ENCODE data around the gene HSD17B1. TPM values are rescaled to one million over a fixed set of nuclear protein-coding genes. Genes with fewer than 3 reads are reported as not detected.

HSD17B1 gene
- total RNA-seq, 2 donors from 2014 or later = 0.14 to 2.8 TPM

DNA sequence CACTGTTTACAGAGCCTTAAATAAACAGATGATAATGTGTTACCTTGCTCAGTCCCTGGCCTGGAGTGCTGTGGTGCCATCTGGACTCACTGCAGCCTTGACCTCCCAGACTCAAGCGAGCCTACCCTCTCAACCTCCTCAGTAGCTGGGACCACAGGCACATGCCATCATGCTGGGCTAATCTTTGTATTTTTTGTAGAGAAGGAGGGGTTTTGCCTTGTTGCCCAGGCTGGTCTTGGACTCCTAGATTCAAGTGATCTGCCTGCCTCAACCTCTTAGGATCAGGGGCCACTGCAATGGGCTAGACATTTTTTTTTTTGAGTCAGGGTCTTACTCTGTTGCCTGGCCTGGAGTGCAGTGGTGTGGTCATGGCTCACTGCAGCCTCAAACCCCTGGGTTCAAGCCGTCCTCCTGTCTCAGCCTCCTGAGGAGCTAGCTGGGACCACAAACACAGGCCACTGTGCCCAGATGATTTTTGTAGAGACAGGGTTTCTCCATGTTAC is 21.7 kb upstream of the HSD17B1 start:
- Histone ChIP-seq H3K27ac (peak overlapping the region; percentile 68 to 82), H3K27me3 (replicated peaks; ENCODE audit: insufficient read depth) (no peaks in the 10 kb centered on the region), H3K4me1 (ENCODE audit: control insufficient read depth in 1 of 2, low read depth in 2 of 2) (peaks cover 9 to 46% of the 10 kb centered on the region in 2 donors), H3K4me3 (no peak overlapping the region), H3K9me3 (no peaks in the 10 kb centered on the region), H3K36me3 (no peaks in the 10 kb centered on the region)
- TF ChIP-seq, protein P1, sequence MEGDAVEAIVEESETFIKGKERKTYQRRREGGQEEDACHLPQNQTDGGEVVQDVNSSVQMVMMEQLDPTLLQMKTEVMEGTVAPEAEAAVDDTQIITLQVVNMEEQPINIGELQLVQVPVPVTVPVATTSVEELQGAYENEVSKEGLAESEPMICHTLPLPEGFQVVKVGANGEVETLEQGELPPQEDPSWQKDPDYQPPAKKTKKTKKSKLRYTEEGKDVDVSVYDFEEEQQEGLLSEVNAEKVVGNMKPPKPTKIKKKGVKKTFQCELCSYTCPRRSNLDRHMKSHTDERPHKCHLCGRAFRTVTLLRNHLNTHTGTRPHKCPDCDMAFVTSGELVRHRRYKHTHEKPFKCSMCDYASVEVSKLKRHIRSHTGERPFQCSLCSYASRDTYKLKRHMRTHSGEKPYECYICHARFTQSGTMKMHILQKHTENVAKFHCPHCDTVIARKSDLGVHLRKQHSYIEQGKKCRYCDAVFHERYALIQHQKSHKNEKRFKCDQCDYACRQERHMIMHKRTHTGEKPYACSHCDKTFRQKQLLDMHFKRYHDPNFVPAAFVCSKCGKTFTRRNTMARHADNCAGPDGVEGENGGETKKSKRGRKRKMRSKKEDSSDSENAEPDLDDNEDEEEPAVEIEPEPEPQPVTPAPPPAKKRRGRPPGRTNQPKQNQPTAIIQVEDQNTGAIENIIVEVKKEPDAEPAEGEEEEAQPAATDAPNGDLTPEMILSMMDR (IDR thresholded peaks at IDR 0.05) = no peak
- DNase-seq (ENCODE audit: low spot score) (no peak), ATAC-seq (ENCODE audit: insufficient number of reproducible peaks, low FRiP score, low read depth) (no peak)

DNA sequence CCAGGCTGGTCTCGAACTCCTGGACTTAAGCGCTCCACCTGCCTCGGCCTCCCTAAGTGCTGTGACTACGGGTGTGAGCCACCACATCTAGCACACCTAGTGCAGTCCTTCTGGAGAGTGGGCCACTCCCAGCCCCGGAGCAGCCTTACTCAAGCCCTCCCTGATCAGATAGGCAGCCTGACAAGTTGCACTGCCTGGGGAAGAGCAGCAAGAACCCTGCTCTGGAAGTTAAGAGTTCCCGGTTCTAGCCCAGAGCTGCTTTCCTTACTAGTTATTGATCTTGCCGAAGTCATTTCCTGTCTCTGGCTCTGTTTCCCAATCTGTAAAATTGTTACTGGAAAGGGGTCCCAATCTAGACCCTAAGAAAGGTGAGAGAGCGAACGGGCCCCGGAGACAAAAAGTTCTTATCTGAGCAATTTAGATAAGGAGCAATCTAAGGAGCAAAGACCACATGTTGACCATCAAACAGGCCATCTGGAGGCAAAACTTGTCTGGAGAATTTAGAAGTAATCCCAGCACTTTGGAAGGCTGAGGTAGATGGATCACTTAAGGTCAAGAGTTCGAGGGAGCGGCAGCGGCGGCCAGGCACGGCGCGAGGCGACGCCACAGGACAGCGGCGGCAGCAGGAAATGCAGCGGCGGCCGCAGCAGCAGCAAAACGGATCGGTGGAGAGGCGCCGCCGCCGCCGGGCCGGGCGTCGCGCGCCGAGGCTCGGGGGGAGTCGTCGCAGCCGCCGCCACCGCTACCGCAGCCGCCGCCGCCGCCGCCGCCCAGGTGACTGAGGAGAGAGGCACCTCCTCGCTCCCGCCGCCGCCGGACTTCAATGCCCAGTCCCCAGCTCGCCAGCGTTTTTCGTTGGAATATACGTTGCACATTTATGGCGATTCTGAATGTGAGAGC is 21.0 kb upstream of the HSD17B1 start:
- ATAC-seq (ENCODE audit: insufficient number of reproducible peaks, low FRiP score, low read depth) = no peak
- no peaks in the 10 kb centered on the region for H3K27me3 ChIP-seq (replicated peaks; ENCODE audit: insufficient read depth)

DNA sequence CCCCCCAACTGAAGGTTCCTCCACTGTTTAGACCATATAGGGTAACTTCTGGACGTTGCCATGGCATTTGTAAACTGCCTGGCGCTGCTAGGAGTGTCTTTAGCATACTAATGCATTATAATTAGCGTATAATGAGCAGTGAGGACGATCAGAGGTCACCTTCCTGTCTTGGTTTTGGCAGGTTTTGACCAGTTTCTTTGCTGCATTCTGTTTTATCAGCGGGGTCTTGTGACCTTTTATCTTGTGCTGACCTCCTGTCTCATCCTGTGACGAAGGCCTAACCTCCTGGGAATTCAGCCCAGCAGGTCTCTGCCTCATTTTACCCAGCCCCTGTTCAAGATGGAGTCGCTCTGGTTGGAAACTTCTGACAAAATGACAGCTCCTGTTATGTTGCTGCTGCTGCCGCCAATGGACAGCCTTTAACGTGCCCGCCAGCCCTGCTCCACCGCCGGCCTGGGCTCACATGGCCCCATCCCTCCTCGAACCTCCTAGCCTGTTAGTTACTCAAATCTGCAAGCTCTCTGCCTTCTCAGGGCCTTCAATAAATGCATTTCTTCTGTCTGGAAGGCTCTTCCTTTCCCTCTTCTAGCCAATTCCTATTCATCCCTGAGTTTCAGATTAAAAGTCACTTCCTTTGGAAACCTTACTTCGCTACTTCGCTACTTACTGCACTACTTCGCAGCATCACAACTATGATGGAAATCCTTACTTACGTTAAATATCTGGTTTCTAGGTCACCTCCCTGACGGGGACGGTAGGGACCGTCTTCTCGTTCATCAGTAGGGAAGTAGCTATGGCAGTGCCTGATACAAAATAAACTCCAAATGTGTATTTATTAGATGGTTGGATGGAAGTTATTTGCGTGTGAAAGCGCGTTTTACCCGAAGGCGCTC is 17.3 kb upstream of the HSD17B1 start:
- Histone ChIP-seq H3K9me3 (no peaks in the 10 kb centered on the region), H3K4me1 (ENCODE audit: control insufficient read depth in 1 of 2, low read depth in 2 of 2) (peaks cover 12 to 34% of the 10 kb centered on the region in 2 donors), H3K4me3 (peak overlapping the region; percentile 83), H3K27me3 (replicated peaks; ENCODE audit: insufficient read depth) (no peaks in the 10 kb centered on the region), H3K36me3 (peaks cover 18% of the 10 kb centered on the region), H3K27ac (peak overlapping the region; percentile 82 to 92)
- TF ChIP-seq, protein P1 (IDR thresholded peaks at IDR 0.05) = no peak
- DNase-seq (ENCODE audit: low spot score) (no peak), ATAC-seq (ENCODE audit: insufficient number of reproducible peaks, low FRiP score, low read depth) (peak; percentile 16)

More for the DNA sequence above, 21.0 kb upstream of the HSD17B1 start:
- TF ChIP-seq, protein P1 (IDR thresholded peaks at IDR 0.05) = peak; percentile 58
- Histone ChIP-seq H3K4me1 (ENCODE audit: control insufficient read depth in 1 of 2, low read depth in 2 of 2) (peaks cover 9 to 40% of the 10 kb centered on the region in 2 donors), H3K9me3 (no peaks in the 10 kb centered on the region), H3K4me3 (peak overlapping the region; percentile 74), H3K36me3 (no peaks in the 10 kb centered on the region), H3K27ac (peak overlapping the region; percentile 68 to 82)
- DNase-seq (ENCODE audit: low spot score) = no peak

- H3K9me3 ChIP-seq = no peaks in the 10 kb centered on the region
- peak within 1 kb of the TSS; percentile 82 to 92 for H3K27ac ChIP-seq
- H3K4me3 ChIP-seq = peak within 1 kb of the TSS; percentile 83
- TF ChIP-seq, protein P1 (IDR thresholded peaks at IDR 0.05) = no peak
- H3K27me3 ChIP-seq (replicated peaks; ENCODE audit: insufficient read depth) = no peaks in the 10 kb centered on the region
- peaks cover 11 to 28% of the 10 kb centered on the region in 2 donors for H3K4me1 ChIP-seq (ENCODE audit: control insufficient read depth in 1 of 2, low read depth in 2 of 2)
- ATAC-seq (ENCODE audit: insufficient number of reproducible peaks, low FRiP score, low read depth) (peak; percentile 79), DNase-seq (ENCODE audit: low spot score) (peak; percentile 85)
- H3K36me3 ChIP-seq = peaks cover 18% of the 10 kb centered on the region
Measured at GRCh38 chr17:42536048-42536371, 16.7 kb upstream of the HSD17B1 start, which contains the start of gene NAGLU. Gene NAGLU (plus strand): TSS chr17:42536241. CDS start chr17:42536273, 32 bp downstream.

All from thoracic aorta (tissue), 2 donors.